HG03066 (cell line): Measurements from ENCODE around the gene SLC34A2.
"Not testable (repeated sequence)": the region's sequence is repeated elsewhere in the genome, so short reads cannot be mapped to it uniquely, and the experiment has no call there.

Experiments
- ATAC-seq: cut with Tn5 transposase; IDR thresholded peaks from one replicate; pipeline ENCODE4 v1.9.1; 2021; ENCODE audit warnings: low read depth; ENCODE audit not compliant: unreplicated experiment

Gene SLC34A2

DNA sequence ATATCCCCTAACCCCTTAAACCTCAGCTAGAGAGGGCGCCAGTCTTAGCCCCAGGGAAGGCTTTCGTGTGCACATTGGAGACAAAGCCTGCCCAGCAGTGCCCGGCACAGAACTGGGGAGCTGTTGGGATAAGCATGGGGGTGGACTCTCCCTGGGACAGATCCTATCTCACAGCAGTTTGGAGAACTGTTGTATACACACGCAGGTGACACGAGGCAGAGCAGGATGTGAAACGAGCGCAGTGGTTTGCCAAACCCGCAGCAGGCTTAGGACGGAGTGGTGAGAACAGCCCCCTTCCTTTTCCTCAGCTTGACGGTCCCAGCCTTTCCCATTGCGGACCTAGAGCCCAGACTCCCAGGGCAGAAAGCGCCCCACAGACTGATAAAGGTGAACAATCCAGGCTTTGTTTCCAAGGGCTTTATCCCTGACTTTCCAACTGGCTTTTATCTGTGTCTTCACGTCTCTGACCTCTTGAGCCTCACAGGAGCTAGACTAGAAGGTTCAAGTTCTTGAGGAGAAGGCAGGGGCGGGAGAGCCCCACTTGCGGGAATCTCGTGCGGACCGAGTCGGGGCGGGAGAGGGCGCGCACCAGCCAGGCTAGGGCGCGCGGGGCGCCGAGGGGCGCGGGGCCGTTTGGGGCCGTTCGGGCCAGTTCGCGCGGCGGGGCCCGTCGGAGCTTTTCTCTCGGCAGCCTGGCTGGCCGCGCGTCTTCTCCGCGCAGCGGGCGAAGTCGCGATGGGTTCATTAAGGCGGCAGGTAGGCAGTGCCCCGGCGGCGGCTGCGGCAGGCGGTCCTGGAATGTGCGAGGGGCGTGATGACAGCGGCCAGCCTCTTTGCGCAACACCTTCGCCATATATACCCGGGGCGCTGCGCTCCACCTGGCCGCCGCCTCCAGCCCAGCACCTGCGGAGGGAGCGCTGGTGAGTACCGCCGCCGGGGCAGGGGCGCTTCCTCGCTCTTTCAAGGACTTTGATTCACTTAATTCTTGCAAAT is at the start of gene SLC34A2:
Gene SLC34A2 (plus strand): TSS at position 881 of the 993 bp plus-strand sequence. CDS start 6,650 bp downstream, outside the sequence.
- no peak for ATAC-seq

GRCh38 chr4:25608644-25609043 is 47.0 kb upstream of the SLC34A2 start:
- no peak for ATAC-seq

GRCh38 chr4:25609976-25610375 is 45.7 kb upstream of the SLC34A2 start:
- no peak for ATAC-seq

DNA sequence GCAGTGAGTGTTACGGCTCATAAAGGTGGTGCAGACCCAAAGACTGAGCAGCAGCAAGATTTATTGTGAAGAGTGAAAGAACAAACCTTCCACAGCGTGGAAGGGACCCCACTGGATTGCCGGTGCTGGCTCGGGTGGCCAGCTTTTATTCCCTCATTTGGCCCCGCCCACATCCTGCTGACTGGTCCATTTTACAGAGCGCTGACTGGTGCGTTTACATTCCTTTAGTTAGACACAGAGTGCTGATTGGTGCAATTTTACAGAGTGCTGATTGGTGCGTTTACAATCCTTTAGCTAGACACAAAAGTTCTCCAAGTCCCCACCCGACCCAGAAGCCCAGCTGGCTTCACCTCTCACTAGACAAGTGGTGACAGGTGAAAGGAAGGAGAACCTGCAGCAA is 42.0 kb upstream of the SLC34A2 start:
- not testable (repeated sequence) for ATAC-seq

DNA sequence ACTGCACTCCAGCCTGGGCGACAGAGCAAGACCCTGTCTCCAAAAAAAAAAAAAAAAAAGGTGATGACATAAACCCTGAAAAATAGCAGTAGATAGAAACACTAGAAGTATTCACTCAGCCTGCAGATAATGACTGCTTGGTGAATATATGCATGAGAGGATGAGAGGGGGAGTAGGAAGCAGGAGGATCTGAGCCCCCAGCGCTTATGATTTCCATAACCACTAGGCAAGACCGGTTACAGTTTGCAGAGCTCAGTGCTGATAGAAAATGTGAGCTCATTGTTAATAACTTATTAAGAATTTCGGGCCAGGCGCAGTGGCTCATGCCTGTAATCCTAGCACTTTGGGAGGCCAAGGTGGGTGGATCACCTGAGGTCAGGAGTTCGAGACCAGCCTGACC is 40.8 kb upstream of the SLC34A2 start:
- no peak for ATAC-seq

DNA sequence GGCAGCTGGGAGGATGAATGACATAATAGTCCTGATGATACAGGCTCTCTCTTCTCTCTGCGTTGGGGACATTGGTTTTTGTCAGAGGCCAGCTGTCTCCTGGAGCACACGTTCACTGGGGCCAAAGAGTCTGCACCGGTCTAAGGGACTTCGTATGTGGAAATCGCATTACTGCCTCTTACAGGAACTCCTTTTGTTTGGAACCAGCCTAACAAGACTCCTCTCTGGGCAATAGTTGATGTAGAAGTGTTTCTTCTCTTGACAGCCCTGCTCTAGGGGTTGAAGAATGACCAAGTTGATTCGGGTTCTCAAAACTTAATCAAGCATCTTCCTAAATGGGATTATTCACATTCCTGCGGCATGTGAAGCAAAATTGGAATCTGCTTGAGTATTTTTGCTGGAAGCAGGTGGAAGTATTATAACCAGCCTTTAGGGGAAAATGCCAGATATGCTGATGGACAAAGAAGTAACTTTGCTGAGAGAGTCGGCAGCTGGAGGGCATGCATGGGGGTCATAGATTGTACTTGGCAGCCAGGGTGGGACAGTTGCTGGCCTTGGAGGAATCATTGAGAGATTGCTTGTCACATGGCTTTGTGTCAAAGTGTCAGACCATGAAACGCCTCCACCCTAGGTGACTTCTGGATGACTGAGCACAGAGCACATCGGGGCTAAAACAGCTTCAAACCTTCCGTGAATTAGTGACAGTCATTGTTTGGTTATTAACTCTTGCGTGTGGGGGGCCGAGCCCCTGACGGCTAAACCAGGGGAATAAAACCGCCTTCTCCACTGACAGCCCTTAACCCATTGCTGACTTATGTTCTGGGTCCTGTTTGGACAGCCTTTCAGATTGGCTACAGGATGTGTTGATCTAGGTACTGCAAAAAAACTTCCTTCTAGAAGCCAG is 34.4 kb upstream of the SLC34A2 start:
- no peak for ATAC-seq

DNA sequence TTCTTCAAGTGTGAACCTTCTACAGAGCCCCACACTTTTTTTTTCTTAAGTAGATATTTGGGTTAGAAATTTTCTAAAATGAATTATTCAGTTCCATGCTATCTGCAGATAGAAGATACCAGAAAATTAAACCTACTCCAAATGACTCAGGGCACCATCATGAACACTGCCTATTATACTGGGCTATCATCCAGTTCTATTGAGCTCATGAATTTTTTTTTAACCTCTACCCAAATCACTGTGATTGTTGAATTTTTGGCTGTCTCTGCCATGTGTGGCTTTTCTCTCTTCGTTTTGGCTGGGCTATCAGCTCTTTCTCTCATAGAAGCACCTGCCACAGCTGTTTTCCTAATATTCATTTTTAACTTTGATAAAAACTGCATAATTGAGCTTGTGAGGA is 31.0 kb upstream of the SLC34A2 start:
- no peak for ATAC-seq

DNA sequence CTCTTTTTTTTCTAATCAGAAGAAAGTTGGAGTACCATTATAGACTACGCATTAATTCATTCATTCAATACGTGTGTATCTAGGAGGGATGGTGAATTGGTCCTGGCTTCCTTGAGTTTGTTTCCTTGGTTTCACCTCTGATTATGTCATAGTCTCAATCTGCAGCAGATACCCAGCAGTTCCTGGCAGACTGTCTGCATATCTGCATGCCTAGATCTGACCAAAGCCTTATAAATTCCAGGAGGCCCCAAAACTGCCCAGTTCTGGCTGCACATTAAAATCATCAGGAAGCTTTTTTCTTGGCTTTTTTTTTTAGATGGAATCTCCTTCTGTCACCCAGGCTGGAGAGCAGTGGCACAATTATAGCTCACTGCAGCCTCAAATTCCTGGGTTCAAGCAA is 27.2 kb upstream of the SLC34A2 start:
- ATAC-seq: no peak

DNA sequence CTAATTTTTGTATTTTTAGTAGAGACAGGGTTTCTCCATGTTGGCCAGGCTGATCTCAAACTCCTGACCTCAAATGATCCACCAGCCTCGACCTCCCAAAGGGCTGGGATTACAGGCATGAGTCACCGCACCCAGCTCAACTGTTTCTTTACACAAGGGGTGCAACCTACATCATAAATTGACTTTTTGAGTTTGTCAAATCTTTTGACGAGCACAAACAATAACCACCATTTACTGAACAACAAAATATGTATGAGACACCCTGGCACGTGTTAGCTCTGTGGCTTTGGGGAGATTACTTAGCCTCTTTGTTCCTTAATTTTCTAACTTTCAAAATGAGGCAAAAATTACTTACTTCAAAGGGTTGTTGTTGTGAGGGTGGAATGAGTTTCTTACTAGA is 23.5 kb upstream of the SLC34A2 start:
- ATAC-seq: no peak

- ATAC-seq: no peak
Observed at GRCh38 chr4:25633541-25633940, 22.1 kb upstream of the SLC34A2 start.

DNA sequence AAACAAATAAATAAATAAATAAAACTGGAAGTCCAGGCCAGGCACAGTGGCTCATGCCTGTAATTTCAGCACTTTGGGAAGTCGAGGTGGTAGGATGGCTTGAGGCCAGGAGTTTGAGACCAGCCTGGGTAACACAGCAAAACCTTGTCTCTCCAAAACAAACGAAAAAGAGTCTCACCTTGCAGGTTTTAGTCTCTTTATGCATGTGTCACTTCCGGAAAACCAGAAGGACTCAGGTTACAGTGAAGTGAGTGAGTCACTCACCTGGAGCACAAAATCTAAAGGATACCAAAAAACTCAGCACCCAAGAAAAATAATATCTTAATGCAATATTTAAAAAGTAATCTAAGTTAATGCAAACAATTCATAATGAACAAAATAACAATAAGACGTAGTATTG is 20.1 kb upstream of the SLC34A2 start:
- no peak for ATAC-seq

DNA sequence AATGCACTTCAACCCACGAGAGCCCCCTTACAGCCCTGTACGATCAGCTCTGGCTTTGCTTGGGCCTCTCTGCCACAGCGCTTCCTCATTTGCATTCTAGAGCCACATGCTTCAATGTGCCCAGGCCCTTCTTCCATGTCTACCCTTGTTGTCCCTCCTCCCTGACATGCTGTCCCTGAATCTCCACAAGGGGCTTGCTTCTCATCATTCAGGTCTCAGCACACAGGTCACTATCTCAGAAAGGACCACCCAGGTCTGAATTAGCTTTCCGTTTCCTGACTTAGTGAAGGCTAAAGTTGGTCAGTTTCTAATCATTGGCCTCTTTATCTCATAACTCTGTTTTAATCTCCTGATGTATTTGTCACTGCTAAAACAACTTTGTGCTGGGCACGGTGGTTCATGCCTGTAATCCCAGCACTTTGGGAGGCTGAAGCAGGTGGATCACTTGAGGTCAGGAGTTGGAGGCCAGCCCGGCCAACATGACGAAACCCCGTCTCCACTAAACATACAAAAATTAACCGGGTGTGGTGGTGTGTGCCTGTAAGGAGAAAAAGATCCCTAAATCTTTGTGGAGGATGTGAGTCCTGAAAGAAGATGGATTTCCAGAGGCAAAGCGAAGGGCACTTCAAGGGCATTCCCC is 17.9 kb upstream of the SLC34A2 start:
- no peak for ATAC-seq

DNA sequence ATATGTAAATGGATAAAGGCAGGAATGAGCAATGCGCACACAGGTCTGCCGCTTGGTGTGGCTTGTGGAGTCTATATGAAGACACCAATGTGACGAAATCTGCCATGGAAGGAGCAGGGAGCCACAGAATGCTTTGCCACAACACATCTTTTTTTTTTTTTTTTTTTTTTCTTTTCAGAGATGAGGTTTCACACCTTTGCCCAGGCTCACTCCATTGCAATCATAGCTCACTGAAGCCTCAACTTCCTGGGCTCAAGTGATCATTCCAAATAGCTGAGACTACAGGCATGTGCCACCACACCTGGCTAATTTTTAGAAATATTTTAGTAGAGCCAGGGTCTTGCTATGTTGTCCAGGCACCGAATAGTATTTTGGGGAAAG is 17.4 kb upstream of the SLC34A2 start:
- no peak for ATAC-seq

DNA sequence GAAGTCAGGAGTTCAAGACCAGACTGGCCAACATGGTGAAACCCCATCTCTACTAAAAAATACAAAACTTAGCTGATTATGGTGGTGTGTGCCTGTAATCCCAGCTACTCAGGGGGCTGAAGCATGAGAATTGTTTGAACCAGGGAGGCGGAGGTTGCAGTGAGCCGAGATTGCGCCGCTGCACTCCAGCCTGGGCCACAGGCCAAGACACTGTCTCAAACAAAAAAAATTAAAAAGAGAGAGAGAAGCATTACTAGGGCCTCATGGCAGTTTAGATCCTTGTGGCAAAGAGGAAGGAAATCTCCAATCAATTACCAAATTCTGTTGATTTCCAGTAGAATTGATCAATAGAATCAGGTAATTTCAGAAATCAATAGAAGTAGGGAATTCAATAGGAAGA is 16.8 kb upstream of the SLC34A2 start:
- no peak for ATAC-seq

DNA sequence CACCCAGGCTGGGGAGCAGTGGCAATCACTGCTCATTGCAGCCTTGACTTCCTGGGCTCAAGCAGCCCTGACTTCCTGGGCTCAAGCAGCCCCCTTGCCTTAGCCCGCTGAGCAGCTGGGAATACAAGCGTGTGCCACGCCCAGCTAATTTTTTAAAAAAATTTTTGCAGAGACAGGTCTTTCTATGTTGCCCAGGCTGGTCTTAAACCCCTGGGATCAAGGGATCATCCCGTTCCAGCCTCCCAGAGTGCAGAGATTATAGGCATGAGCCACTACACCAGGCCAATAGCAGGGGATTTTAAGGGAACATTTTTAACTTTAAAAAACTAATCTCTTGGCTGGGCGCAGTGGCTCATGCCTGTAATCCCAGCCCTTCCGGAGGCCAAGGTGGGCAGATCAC is 5.3 kb upstream of the SLC34A2 start:
- no peak for ATAC-seq

GRCh38 chr4:25651682-25652081 is 4.0 kb upstream of the SLC34A2 start:
- no peak for ATAC-seq

GRCh38 chr4:25654031-25654970 is 1.4 kb upstream of the SLC34A2 start:
- ATAC-seq: no peak

- no peak for ATAC-seq
Observed at GRCh38 chr4:25656031-25656430, 380 bp downstream of the SLC34A2 start.

DNA sequence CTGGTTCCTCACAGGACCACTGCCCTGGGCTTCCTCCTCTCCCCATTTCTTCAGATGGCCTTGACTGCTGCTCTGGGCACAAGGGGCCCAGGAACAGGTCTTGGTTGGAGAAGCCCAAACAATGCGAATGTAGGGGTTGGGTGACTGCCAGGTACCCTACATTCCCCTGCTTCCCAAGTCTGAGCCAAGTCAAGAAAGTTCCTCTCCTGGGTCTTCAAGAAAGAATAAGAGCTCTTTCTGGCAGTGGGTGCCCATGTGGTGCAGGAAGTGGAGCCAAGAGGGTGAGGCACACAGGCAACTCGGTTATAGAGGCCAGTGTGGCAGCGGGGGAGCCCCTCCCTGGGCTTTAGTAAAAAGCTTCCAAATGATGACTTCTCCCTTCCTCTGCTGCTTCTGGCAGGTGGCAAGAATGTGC is 2.7 kb downstream of the SLC34A2 start:
- ATAC-seq: no peak

DNA sequence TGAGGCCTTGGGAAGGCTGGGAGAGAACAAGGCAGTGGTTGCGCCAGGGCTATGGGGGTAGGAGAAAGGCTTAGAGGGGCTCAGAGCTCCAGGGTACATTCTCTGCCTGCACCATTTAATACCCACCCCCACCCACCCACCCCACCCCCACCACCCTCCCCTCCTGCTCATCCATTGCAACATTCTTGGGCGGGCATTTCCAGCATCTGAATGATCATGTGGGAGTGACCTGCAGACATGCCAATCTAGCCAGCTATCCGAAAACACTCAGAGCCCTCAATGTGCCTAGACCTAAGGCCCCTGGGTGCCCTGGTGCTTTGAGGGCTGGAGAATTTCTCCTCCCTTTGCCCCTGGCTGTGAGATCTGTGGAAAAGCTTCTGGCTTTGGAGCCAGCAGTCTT is 3.1 kb downstream of the SLC34A2 start:
- no peak for ATAC-seq
